Raji (cell line): Measurements from ENCODE around the gene SH3PXD2B.

Source experiments
- POLR2A ChIP-seq: IDR thresholded peaks from 2 replicates; pipeline ENCODE4 v1.6.1; 2011; ENCODE audit warnings: low read depth, low read length, control low read depth; ENCODE audit not compliant: insufficient read depth

The SH3PXD2B gene

DNA sequence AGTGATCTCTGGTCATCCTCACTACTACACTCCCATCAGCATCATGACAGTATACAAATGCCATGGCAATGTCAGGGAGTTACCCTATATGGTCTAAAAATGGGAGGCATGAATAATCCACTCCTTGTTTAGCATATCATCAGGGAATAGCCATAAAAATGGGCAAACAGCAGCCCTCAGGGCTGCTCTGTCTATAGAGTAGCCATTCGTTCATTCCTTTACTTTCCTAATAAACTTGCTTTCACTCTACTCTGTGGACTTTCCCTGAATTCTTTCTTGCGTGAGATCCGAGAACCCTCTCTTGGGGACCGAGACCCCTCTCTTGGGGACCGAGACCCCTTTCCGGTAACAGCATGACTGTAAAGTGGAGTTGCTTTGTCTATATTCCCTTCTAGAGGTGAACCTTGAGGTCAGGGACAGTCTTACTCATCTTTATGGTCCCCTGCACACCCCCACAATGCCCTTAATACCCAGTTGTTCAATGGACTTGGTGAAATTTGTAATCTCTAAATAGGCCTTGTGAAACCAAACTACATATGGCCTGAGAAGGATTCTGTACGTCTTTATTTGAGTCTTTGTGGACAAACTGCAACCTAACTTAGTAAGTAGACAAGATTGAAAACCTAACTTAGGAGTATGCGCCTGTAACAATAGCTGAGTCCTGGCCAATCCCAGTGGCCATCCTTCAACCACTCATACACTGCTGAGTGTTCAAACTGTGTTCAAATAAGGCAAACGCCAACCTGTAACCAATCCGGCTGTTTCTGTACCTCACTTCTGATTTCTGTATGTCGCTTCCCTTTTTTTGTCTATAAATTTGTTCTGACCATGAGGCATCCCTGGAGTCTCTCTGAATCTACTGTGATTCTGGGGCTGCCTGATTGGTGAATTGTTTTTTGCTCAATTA lies 138.5 kb downstream of the SH3PXD2B start:
- no peak for TF ChIP-seq POLR2A

DNA sequence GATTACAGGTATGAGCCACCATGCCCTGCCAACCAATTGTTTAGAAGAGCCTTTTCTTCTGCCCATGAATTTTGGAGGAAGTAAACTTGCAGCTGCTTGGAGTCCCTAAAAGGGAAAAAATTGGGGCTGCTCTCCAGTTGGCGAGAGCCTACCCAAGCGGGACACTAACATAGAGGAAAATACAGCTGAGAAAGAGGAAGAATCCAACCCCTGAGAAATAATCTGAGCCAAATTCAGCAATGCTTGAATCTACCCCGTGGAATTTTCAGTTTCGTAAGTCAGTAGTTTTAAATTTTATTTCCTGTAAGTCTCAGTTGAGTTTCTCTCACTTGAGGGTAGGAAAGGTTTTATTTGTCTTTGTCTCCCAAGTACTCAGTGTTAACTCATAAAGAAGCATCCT lies 140.4 kb downstream of the SH3PXD2B start:
- no peak for TF ChIP-seq POLR2A

- TF ChIP-seq POLR2A: no peak
Measured at GRCh38 chr5:172312286-172312685, 142.0 kb downstream of the SH3PXD2B start.

DNA sequence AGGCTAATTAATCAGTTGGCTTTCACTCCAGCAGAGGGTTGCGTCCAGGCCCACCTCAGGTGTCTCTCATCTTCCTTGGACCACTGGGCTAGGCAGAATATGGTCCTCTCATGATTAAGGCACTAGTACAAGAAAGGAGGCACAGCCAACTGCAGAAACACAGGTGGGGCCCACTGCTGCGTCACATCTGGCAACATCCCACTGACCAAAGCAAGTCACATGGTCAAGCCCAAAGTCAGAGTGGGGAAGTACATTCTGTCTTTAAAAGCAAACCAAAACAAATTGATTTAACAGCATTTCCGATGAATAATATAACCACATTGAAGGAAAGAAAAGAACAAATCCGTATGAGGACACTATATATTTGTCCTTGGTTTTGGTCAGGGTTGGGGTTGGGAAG lies 142.7 kb downstream of the SH3PXD2B start:
- no peak for TF ChIP-seq POLR2A

DNA sequence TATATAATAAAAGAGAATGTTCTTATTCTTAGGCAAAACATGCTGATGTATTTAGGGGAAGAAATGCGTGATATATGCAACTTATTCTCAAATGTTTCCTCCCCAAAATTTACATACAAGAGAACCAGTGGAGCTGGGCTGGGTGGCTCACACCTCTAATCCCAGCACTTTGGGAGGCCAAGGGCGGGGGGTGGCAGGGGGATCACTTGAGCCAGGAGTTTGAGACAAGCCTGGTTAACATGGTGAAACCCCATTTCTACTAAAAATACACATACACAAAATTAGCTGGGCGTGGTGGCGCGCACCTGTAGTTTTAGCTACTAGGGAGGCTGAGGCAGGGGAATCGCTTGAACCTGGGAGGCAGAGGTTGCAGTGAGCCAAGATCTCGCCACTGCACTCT lies 143.3 kb downstream of the SH3PXD2B start:
- no peak for TF ChIP-seq POLR2A

GRCh38 chr5:172305380-172305779 lies 148.9 kb downstream of the SH3PXD2B start:
- no peak for TF ChIP-seq POLR2A

DNA sequence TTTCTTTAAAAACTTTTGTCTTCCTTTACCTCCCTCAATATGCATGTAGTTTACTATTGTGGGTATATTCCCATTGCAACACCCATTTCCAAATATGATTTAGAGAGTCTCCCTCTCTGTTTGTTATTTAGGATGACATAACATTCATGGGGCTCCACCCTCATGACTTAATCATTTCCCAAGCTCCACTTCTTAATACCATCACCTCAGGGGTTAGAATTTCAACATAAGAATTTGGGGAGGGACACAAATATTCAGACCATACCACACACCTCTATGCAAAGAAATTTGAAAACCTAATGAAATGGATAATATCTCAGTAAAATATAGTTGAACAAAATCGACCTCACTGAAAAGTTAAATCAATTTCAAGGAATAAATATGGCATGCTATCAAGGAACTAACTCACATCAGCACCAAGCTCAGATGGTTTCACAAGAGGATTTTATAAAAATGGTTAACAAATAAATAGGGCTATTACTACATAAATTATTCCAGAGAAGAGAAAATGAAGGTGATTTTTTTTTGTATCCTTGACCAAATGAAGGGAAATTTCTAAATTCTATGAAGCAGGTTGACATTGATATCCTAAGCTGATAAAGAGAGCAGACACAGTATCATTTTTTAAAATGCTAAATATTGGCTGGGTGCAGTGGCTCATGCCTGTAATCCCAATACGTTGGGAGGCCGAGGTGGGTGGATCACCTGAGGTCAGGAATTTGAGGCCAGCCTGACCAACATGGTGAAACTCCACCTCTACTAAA lies 150.6 kb downstream of the SH3PXD2B start:
- no peak for TF ChIP-seq POLR2A

GRCh38 chr5:172303162-172303561 lies 151.2 kb downstream of the SH3PXD2B start:
- no peak for TF ChIP-seq POLR2A

DNA sequence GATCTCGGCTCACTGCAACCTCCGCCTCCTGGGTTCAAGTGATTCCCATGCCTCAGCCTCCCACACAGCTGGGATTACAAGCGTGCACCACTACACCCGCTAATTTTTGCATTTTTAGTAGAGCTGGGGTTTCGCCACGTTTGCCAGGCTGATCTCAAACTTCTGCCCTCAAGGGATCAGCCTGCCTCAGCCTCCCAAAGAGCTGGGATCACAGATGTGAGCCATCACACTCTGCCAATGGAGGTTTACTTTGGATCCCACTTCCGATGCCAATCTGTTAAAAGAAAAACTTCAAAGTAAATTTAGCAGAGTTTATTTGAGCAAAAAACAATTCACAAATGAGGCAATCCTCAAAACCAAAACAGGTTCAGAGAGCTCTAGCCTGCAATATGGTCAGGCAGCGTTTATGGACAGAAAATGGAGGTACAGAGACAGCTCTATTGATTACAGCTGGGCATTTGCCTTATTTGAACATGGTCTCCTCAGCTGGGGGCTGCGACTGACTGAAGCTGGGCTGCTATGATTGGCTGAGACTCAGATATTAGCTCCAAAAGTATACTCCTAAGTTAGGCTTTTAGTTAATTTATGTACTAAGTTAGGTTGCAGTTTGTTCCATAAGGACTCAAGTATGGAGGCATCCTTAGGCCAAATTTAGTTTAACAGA lies 152.1 kb downstream of the SH3PXD2B start:
- TF ChIP-seq POLR2A: no peak

GRCh38 chr5:172299916-172300439 lies 154.3 kb downstream of the SH3PXD2B start:
- TF ChIP-seq POLR2A: no peak

DNA sequence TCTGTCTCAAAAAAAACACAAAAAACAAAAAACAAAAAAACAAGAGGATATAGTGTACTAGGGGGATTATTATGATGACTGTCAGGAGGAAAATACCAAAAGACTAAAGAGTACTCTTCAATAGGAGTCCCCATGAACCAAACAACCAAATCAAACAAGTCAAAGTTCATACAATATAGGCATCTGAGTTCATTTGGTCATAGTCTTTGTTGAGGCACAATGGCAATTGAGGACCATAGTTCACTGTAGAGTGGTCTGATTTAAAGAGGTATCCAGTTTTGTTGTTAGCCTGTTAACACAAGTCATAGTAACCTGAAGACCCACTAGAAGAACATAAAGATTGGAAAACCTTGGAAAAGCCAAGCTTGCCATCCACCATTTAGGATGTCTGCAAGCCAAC lies 159.5 kb downstream of the SH3PXD2B start:
- TF ChIP-seq POLR2A: no peak

DNA sequence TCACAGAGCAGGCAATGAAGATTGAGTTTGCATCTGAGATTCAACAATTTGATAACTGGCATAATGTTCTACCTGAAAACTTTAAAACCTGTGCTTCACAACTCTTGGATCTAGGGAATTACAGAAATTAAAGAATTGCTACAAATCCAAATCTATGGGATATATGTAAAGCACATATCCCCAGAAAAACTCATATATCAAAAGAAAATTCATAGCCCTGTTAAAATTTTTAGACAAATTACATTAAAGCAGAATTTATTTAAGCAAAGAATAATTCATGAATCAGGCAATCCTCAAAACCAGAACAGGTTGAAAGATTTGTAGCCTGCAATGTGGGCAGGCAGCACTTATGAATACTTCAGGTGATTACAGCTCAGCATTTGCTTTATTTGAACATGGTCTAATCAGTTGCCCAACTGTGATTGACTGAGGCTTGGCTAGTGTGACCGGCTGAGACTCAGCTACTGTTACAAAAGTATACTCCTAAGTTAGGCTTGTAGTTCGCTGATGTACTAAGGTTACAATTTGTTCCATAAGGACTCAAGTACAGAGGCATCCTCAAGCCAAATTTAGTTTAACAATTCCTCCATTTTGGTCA lies 160.5 kb downstream of the SH3PXD2B start:
- no peak for TF ChIP-seq POLR2A

DNA sequence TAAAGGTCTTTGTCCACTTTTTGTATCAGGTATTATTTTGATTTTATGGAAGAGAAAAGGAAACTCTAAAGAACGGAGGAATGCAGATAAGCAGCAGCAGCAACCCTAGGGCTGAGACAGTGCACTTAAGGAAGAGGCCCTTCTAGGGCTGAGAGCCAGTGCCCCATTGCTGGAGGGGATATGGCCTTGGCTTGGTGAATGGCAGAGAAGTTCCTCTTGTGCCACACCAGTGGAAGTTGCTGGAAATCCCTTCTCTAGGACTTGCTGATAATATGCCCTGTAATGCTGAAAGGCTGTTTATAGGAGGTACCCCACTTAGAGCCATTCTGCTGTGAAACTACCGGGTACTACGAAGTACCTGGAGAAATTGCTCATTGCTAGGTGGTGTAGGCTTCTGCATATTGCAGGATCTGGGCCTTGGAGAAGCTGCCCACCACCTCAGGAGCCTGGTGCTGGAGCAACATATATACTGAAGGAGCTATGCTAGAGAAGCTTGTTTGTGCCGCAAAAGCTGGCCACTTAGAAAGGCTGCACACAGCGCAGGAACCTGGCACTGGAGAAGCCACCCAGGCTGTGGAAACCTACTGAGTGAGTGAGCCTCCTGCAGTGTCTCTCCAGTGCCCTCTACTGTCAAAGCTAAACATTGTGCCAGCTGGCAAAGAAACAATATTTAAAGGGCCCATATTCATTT lies 161.1 kb downstream of the SH3PXD2B start:
- no peak for TF ChIP-seq POLR2A

GRCh38 chr5:172288465-172288864 lies 165.9 kb downstream of the SH3PXD2B start:
- no peak for TF ChIP-seq POLR2A

- no peak for TF ChIP-seq POLR2A
Measured at GRCh38 chr5:172285226-172286143, 168.8 kb downstream of the SH3PXD2B start.
